Bone marrow (tissue), 2 donors: ENCODE measurements around the gene DSG2.
A peak's percentile ranks its signal among the peaks of the same experiment; 100 is the strongest.

Experiments used
- DNase-seq, 2 donors: peaks; one replicate each; lab custom pipeline; 2025; lab: John Stamatoyannopoulos, UW

DSG2 gene

DNA sequence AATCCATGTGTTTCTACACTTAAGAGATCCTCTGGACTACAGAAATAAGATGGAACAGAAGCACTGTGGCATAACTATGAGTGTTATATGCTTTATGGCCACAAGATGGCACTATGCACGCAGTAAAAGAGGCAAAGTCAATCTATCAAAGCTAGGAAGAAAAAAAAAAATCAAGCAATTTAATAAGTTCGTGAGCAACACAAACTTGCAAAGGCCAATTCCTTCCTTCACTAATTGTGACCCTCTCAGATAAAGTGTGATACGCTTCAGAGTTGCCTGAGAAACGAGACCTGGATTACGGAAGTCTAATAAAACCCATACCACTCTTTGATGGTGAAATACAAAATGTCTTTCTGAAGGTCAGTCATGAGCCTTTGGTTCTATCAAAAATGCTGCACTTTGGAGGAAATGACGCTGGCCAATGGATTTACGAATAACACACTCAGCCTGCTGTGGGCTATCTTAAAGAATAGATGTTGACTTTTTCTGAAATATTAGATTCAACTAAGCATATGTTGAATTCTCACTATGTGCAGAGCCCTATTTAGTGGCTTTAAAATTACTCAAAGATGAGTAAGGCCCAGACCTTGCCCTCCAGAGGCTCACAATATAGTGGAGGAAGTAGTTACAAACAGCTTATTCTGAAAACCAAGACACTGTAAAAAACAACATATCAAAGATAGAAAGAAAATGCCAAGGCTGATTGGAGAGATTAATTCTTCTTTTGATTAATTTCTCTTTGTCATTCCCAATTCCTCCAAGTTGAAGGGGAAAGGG is 58.2 kb downstream of the DSG2 start:
- DNase-seq = peak in 1 of 2 donors; percentile 69

DNA sequence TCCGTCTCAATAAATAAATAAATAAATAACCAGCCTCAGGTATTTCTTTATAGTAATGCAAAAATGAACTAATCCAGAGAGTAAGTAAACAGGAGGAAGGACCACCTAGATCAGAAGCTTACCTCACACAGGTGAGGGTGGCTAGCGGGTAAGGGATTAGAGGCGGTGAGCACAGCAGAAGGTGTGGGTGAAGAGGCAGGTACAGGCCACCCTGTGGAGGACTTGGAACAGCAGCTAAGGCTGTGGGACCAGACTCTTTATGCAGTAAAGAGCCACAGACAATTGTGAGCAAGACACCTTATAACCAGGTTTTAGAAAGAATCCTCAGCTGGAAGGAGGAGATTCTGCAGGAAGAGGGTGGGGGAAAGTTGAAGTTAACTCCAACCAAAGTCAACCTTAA is 59.5 kb downstream of the DSG2 start:
- no peak for DNase-seq

DNA sequence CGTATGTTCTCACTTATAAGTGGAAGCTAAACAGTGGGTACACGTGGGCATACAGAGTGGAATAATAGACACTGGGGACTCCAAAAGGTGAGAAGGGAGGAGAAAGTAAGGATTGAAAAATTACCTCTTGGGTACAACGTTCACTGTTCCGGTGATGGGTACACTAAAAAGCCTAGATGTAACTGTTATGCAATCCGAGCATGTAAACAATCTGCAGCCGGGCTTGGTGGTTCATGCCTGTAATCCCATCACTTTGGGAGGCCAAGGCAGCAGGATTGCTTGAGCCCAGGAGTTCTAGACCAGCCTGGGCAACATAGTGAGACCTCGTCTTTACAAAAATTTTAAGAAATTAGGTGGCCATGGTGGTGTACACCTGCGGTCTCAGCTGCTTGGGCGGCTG is 60.6 kb downstream of the DSG2 start:
- no peak for DNase-seq

DNA sequence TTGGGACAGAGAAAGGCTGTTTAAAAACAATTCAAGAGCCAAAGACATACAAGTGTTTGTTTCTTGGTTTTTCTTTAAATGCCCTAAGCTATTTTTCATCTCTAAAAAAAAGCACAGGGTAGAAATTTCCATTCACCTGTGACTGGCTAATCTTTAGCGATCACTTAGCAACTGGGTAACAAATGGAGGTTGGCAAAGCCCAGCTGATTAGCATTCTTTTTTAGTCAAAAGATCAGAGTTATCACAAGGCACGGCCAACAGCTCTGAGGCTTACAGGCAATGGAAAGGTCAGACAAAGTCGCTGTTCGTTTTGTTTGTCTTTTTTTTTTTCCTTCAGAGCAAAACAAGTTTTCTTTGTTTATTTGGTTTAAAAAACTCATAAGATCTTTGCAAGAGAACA is 64.7 kb downstream of the DSG2 start:
- DNase-seq = no peak

DNA sequence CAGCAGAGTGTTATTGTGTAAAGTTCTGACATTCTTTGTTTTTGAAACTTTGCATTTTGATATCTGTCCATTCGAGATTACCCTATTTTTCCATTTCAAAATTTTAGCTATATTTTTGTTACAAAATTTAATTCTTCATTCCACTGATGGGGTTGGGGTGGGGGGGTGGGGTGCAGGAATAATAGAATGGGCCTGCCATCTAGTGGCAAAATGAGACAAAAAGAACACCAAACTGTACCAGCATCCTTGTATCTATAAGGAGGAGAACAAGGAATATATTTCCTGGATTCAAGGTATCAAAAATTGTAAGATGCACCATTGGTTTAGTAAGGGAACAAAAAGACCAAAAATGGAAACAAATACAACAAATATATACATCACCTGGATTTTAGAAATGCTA is 65.8 kb downstream of the DSG2 start:
- DNase-seq = no peak

DNA sequence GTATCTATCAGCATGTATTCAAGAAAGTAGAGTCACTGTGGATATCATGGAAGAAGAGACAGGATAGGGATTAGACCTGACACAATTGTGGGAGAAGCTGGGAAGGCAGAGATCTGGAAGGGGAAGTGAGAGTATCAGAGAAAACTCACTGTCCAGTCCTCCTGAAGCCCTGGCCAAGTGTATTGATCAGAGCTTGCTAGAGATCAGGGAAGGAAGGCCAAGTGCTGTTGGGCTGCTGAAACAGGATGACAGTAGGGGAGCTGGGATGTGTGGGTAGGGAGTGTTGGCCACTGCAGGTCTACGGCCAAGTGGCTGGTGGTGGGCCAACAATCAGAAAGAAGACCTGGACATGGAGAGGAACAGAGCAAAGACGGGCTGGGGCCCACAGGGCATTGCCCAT is 67.4 kb downstream of the DSG2 start:
- DNase-seq = no peak

DNA sequence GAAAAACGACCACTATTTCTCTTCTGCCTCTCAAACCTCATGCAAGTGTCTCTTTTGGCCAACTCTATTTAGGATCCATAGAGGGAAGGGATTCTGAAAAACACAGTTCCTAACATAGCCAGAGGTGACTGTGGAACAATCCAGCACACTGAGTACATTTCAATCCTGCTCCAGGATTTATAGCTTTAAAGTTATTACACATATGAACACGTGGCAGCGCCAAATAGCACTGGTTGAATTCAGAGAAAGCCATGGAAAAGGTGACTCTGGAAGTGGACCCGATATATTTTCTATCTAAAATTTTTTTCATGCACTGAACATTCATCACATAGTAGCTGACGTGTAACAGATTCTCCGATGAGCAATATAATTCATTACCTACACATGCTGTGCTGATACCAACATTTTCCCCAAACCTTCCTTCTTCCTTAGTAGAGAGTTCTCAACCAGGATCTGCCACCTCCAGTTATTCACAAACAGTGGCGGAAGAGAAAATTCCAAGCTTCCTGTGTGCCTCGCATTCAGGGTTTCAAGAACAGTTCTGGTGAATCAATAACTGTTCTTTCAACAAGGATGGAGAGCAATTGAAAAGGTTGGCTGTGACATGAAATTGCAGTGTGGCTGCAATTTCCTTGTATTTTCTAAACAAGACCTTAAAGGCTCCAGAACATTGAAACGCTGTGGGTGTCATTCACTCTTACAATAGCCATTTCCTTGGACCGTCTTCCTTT is 68.0 kb downstream of the DSG2 start:
- DNase-seq = no peak

DNA sequence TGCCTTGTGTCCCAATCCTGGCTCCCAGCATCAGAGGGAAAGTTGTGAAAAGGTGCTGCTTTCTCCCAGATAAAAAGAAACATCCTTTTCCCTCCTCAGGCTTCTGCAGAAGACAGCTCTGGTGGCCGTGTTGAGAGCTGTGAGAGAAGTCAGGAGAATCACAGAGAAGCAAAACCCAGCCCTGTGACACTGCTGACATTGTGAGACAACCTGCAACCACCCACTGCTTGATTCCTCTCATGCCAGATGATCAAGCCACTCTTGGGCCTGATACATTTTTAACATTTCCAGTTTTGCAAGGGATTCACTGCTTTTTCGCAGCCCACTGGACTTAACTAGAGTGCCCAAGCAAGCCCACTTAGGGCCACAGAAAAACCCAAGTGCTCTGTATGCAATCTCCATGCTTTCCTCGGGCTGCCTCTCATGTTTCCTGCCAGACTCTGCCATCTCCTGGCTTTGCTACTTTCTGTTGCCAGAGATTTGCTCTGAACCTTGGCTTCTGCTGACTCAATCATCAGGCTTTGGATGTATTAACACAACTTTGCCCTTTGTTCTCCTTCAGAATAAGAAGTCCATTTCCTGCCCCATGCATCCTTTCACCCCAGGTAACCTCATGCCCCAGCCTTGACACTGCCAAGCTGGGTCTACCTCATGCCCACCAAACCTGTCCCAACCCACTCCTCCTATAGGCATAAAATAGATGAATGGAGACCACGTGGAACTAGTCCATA is 68.8 kb downstream of the DSG2 start:
- no peak for DNase-seq

DNA sequence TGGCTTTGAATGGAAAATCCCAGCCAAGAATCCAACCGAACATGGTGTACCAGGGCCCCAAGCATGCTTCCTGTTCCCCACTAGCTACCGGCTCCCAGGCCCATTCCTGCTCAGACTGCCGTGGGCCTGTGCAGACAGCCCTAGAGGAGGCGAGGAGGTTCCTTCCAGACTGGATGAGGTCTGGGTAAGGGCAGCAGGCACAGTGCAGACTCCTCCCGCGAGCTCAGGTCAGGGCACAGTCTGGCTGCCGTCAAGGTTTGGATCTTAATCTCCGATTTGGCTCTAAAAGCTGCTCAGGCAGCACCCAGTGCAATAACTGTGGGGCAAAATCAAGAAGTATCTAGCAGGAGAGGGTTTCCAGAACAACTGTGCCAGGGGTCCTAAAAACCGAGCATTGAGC is 74.4 kb downstream of the DSG2 start:
- no peak for DNase-seq

DNA sequence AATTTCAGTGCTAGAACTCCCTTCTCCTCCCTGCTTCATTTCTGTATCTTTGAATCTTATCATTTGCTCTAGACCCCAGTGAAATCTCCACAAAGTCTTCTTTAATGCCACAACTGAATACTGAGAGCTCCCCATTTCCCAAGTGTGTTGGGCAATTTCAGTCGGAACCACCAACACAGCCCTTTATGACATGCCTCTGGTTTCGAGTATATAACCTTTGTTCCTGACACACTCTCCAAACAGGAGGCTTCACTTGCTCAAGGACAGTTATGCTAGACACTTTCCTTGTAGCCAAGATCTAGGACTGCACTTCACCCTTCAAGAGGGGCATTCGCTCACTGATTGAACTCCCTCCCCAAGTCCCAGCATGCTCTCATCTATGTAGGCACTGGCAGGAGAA is 75.1 kb downstream of the DSG2 start:
- DNase-seq = no peak

DNA sequence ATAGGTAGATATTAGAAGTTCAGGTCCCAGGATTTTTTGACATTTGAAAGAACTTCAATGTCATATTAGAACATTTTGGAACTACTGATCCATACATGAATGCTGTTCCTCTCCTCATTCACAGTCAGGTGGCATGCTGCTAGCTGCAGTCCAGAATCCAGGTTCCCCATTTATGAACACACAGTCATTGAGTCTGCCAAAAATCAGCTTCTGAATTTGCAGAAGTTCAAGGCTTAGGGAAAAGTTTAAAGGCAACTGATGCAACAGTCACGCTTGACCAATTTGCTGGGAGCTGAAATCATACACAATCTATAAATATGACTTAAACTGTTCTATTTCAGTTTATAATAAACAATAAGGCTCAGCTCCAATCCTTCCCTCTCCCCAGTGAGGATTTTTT is 76.4 kb downstream of the DSG2 start:
- peak in 1 of 2 donors; percentile 50 for DNase-seq

DNA sequence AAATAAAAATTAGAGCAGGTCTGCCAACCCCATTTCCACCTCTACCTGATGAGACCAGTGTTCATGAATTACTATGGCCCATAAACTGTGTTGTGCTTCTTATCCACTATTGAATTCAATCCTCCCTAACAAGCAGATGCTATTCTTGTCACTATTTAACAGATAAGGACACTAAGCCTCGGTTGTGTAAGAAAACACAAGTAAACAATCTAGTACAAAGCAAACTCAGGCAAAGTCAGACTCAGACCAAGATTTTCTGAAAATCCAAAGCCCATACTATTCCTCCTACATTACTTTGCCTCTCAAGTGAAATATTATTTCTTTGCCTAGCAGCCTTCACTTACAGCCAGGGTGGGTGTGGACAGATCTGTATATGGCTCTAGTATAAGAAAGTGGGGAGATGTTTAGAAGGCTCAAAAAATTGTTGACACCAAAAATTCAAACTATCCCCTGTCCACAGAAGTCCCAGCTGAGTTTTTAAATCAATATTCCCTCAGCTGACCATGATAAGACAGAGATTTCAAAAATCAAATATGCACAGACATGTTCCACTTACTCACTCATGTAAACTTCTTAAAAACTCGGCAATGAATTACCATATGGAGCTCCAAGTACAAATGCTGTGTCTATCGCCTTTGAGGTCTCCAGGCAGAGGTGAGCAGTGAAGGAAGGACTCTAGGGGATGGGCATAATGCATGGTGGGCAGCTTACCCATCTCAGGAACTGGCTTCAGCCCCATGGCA is 77.7 kb downstream of the DSG2 start:
- no peak for DNase-seq

DNA sequence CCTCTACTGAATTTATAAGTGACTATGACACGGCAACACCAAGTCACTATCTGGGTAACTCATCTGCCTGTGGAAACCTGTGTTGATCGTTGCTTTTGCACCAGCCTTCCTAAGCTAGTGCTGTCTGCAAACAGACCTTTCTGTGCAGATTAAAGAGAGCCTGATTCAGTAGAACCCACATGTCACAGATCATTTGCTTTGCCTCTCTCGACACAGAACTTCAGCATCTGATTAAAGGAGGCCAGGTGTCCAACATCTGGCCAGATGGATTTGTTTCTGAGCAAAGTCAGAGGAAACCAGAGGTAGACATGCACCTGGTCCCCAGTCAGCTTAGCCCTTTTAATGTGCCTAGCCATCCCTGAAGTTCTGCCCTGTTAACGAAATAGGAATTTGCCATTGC is 78.7 kb downstream of the DSG2 start:
- DNase-seq = peak in 1 of 2 donors; percentile 8

DNA sequence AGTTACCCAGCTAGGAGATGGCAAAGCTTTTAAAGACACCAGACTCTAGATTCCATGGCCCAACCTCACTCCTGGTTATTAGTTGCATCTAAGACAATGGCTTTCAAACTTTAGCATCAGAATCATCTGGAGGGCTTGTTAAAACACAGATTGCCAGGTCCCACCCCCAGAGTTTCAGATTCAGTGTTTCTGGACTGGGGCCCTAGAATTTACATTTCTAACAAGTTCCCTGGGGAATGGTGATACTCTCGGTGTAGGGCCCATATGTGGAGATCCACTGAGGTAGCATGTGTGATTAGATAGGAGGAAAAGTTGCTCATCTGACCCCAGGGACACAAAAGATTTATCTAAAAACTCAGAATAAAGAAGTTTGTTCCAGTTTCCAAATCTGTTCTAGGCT is 79.2 kb downstream of the DSG2 start:
- no peak for DNase-seq

DNA sequence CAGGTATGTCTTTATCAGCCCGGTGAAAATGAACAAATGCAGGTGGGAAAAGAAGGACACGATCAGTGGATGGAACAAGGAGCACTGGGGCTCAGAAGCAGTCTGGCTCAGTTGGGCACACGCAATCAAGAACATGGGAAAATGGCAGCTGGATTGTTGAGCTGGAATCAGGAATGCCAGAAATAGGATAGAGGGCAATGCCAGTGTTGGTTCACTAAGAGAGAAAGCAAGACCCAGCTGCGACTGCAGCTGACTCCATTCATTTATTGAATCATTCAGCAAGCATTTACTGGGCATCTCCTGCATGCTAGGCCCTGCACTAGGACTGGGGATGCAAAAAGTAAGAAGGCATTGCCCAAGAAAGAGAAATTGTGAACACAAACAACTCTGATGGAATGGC is 80.1 kb downstream of the DSG2 start:
- DNase-seq = no peak

DNA sequence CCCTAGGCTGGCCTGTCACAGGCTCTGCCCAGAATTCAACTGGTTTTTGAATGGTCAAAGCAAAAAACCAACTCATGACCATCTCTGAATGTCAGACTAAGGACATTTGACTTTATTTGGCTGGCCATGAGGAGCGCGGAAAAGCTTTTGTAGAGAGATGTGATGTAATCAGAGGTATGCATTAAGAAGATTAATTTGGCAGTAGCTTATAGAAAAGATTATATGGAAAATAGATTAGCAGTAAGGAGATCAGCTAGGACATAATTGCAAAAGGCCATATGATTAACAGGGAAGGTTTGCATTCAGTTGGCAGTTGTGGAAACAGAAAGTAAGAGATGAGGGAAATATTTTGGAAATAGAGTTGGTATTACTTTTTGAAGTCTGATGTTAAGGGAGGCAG is 81.4 kb downstream of the DSG2 start:
- no peak for DNase-seq

DNA sequence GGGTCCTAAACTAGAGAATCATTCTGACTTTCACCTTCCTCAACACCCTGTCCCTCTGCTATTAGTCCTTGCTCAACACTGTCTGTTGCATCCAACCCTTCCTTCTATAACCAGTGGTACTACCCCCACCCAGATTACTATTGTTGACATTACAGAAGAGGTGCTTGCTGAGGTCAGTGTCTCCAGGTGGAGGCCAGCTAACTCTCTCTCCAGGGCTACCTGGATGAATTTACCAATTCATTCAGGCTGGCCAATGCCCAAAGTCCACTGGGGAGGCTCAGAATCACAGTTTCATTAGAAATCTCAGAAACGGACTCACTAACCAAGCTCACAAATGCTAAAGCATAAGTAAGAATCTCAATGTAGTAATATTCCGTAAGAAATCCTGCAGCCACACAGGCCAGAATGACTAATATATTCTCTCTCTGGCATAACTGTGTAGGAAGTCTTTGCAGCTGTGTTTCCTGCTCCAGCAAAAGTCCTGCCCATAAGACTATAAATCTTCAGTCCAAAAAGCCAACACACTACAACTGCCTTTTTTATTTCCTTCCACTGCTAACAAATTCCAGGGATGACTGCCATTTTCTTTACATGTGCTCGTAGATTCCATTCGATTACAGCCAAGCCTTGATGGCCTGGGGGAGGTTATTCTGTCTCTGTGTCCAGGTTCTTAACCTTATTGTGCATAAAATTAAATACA is 83.7 kb downstream of the DSG2 start:
- DNase-seq = peak in 1 of 2 donors; percentile 94

DNA sequence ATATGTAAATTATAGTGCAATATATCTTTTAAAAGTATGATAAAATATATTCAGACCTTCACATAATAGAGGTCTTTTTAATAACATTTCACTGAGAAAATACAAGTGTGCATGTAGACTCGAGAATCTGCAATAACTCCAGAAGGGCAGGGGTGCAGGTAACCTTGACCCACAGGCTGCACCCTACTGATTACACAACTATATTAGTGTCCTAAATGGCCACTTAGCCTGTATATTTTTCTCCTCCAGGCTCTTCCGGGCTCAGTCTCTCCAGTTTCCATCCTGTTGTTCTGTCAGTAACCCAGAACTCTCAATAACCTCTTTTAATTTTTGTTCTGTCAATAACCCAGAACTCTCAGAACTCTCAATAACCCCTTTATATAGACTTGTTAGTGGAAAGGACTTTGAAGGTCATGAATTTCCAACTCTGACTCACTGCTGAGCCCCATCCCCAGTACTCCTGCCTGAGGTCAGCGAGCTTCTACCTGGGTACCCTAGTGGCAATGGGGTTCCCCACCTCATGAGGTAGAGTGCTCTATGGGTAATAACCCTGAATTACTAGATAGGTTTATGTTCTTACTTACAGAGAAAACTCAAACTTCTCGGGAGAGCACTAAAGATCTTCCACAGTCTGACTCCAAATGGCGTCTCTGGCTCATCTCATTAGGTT is 85.3 kb downstream of the DSG2 start:
- DNase-seq = no peak

DNA sequence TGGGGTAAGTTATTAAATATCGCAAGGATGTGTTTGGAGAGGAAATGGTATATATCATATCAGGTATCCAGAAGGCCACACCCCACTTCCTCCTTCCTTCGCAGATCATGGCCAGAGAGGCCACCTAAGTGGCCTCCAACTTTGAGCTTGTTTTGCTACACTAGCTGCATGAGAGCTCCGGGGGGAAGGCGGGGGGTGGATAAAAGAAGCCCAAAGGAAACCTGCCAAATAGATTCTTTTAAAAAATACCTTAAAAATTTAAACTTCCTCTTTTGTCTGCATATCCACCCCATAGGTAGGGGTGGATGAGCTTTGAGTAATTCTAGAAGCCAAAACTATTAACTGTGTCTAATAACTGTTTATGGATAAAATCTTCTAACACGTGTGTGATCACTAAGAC is 88.0 kb downstream of the DSG2 start:
- DNase-seq = no peak

DNA sequence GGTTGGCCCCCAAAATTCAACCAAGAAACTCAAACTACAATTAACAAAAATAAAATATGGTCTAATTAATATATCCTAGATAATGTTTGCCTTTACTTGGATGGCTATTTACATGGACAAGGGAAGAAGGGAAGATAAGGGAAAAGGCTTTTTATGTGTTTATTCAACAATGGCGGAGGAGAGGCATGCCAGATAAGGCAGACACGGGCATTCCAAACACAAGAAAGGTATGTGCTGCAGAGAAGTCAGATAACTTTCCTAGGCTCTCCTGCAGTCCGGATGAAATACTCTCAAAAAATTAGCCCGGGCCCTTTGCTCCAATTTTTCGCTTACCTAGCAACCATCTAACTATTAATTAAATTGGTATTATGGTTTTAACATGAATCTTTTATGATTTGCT is 88.6 kb downstream of the DSG2 start:
- no peak for DNase-seq

DNA sequence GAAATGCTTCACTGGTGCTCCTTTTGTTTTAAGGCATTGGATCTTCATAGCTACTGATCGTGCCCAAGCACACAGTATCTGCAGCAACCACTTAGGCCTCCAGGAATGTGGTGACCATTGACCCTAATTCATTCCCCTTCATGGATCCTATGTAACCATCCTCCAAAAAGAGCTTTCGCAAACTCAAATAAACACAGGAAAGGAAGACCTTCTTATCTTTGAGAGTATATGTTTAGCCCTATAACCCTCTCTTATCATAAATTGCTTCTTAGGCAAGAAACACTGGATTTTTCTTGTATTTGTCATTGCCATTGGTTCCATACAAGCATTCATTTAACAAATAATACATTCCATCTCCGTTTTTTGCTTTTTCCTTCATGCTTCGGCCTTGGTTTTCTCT is 89.6 kb downstream of the DSG2 start:
- no peak for DNase-seq
